ENCODE data around the gene ZDHHC13.

ZDHHC13 gene

DNA sequence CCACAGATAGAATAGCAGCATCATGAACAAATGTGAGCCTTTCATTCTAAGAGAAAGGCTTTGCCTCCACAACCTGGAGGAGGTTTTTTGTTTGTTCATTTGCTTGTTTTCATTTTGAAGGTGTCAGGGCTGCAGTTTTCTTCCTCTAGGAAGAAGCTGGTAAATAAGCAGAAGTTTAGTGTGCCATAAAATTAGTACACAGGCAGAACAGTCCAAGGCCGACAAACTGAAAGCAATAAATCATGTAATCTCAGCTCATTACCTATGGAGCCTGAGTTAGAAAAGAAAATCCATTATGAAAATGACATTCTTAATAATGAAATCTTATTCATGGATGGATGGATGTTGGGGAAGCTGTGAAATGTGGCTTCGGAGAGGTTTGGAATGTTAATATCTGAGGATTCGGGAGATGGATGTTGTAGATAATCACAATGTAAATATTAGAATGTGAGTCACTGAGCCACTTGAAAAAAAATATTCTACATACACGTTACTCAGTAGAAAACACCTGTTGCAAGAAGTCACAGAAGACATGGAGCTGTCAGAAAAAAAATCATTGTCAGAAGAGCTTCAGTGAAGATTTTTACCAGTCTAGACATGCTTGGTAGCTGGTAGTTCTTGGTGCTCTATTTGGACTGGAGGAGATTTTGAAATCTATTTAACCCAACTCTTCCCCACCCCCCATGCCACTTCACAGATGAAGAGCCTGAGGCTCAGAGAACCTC is 15.0 kb upstream of the ZDHHC13 start:
- TF ChIP-seq, protein P1, sequence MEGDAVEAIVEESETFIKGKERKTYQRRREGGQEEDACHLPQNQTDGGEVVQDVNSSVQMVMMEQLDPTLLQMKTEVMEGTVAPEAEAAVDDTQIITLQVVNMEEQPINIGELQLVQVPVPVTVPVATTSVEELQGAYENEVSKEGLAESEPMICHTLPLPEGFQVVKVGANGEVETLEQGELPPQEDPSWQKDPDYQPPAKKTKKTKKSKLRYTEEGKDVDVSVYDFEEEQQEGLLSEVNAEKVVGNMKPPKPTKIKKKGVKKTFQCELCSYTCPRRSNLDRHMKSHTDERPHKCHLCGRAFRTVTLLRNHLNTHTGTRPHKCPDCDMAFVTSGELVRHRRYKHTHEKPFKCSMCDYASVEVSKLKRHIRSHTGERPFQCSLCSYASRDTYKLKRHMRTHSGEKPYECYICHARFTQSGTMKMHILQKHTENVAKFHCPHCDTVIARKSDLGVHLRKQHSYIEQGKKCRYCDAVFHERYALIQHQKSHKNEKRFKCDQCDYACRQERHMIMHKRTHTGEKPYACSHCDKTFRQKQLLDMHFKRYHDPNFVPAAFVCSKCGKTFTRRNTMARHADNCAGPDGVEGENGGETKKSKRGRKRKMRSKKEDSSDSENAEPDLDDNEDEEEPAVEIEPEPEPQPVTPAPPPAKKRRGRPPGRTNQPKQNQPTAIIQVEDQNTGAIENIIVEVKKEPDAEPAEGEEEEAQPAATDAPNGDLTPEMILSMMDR (IDR thresholded peaks at IDR 0.05) = no peak
- Histone ChIP-seq H3K4me1 (no peaks in the 10 kb centered on the region), H3K9me3 (peaks cover 0 to 4% (median 0%) of the 10 kb centered on the region in 3 donors), H3K27me3 (peaks cover 0 to 9% of the 10 kb centered on the region in 2 donors), H3K4me3 (no peak overlapping the region), H3K36me3 (no peaks in the 10 kb centered on the region), H3K27ac (no peak overlapping the region)
- no peak for DNase-seq
- intact Hi-C loops (cut with DNase I; ENCODE audit: low total_unique reads) = no loop called here

DNA sequence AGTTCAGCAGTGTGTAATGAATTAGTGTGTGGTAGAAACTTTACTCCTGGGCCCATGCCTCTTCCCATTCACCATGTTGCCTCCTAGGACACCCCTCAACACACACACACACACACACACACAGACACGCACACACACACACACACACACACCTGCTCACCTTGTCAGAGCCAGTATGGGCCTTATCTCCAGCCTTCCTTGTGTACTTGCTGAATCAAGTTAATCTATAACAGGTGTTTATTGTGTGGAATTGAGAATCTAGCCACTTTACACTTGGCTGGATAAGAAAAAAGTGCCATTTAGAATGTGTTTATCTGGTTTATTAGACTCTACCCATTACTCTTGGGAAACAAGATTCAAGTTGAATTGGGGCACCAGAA is 14.5 kb upstream of the ZDHHC13 start:
- H3K9me3 ChIP-seq = peaks cover 0 to 4% (median 0%) of the 10 kb centered on the region in 3 donors
- no peak overlapping the region for H3K27ac ChIP-seq
- no peaks in the 10 kb centered on the region for H3K4me1 ChIP-seq
- TF ChIP-seq, protein P1 (IDR thresholded peaks at IDR 0.05) = no peak
- no peak overlapping the region for H3K4me3 ChIP-seq
- no peak for DNase-seq
- H3K36me3 ChIP-seq = no peaks in the 10 kb centered on the region
- H3K27me3 ChIP-seq = peaks cover 0 to 6% of the 10 kb centered on the region in 2 donors
- intact Hi-C loops (cut with DNase I; ENCODE audit: low total_unique reads) = no loop called here

DNA sequence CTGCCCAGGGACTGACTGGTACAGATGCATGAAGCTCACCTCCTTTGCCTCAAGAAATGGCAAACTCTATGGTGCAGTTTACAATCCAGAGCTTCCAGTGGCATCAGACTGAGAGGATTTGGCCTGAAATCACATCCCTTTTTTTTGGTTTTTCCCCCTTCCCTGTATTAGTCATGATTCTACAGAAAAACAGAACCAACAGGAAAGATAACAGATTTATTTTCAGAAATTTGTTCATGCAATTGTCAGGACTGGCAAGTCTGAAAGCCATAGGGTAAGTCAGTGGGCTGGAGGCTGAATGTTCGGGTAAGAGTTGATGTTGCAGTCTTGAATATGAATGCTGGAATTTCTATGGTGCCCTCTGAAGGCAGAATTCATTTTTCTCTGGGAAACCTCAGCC is 12.0 kb upstream of the ZDHHC13 start:
- peaks cover 0 to 4% (median 0%) of the 10 kb centered on the region in 3 donors for H3K9me3 ChIP-seq
- H3K27me3 ChIP-seq = peaks cover 0 to 11% of the 10 kb centered on the region in 2 donors
- no peak overlapping the region for H3K4me3 ChIP-seq
- intact Hi-C loops (cut with DNase I; ENCODE audit: low total_unique reads) = no loop called here
- H3K4me1 ChIP-seq = no peaks in the 10 kb centered on the region
- no peak overlapping the region for H3K27ac ChIP-seq
- H3K36me3 ChIP-seq = no peaks in the 10 kb centered on the region
- no peak for DNase-seq
- TF ChIP-seq, protein P1 (IDR thresholded peaks at IDR 0.05) = no peak

DNA sequence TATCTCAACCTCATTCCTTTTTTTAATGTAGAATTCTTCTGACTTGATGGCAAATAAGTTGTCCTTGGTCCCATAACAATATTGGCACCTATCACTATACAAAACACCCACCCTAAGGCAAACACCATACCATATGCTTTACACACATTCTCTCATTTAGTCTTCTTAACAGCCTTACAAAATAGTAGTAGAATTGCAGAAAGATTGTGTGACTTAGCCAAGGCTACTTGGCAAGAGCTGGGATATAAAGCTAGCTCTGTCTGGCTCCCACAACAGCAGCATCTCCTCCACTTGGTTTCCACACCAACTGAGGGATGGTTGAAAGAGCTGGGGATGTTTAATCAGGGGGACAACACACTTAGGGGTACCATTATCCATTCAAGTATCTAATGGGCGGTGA is 9.8 kb upstream of the ZDHHC13 start:
- DNase-seq = no peak
- no peak overlapping the region for H3K4me3 ChIP-seq
- H3K4me1 ChIP-seq = no peaks in the 10 kb centered on the region
- intact Hi-C loops (cut with DNase I; ENCODE audit: low total_unique reads) = no loop called here
- TF ChIP-seq, protein P1 (IDR thresholded peaks at IDR 0.05) = no peak
- peaks cover 0 to 9% of the 10 kb centered on the region in 2 donors for H3K27me3 ChIP-seq
- no peaks in the 10 kb centered on the region for H3K9me3 ChIP-seq
- no peak overlapping the region for H3K27ac ChIP-seq
- H3K36me3 ChIP-seq = no peaks in the 10 kb centered on the region

DNA sequence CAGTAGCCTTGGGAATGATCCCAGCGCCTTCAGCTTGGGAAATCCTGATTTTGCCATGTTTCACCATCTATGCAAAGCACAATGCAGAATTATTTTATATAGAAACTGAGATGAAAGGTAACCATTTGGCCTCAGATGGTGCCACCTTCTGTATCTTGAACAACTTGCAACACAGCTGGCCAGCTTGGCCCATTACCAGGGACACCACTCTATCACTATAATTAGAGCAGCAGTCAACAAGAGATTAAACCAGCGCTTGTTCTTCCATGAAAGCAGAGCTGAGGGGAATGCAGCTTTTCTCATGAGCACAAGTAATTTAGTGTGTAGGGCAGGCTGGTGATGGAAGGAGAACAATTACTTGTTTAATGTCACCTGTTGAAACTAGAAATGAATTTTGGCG is 6.7 kb upstream of the ZDHHC13 start:
- Histone ChIP-seq H3K4me3 (no peak overlapping the region), H3K9me3 (no peaks in the 10 kb centered on the region), H3K36me3 (no peaks in the 10 kb centered on the region), H3K4me1 (no peaks in the 10 kb centered on the region), H3K27ac (no peak overlapping the region), H3K27me3 (peaks cover 0 to 9% of the 10 kb centered on the region in 2 donors)
- intact Hi-C loops (cut with DNase I; ENCODE audit: low total_unique reads) = no loop called here
- TF ChIP-seq, protein P1 (IDR thresholded peaks at IDR 0.05) = no peak
- no peak for DNase-seq
